Uterus (tissue), 4 donors: ENCODE measurements around the gene FAM3B. TPM values are rescaled to one million over a fixed set of nuclear protein-coding genes. Genes with fewer than 3 reads are reported as not detected.

Source experiments
- DNase-seq, 2 donors: peaks; one replicate each; pipeline ENCODE4 v3.0.0-alpha.2; 2019 to 2020
- H3K27ac ChIP-seq, 2 donors: fragments of 200-600 bp; sonication (generic); 1 replicate in 1 of 2; 2 replicates in 1 of 2; pipeline ENCODE4 v1.5.1; 2016 to 2018
- H3K27me3 ChIP-seq, 2 donors: fragments of 200-600 bp; sonication (generic); one replicate each; pipeline ENCODE4 v1.5.1; 2018 to 2019; ENCODE audit warnings: control low read depth in 1 of 2
- H3K36me3 ChIP-seq, 2 donors: fragments of 200-600 bp; sonication (generic); one replicate each; pipeline ENCODE4 v1.5.1; 2019; ENCODE audit warnings: control low read depth in 1 of 2
- H3K4me1 ChIP-seq, 2 donors: fragments of 200-600 bp; sonication (generic); one replicate each; pipeline ENCODE4 v1.5.1; 2018 to 2019; ENCODE audit warnings: control low read depth in 1 of 2
- H3K4me3 ChIP-seq, 2 donors: fragments of 200-600 bp; sonication (generic); 1 replicate in 1 of 2; 2 replicates in 1 of 2; pipeline ENCODE4 v1.5.1; 2018 to 2019; ENCODE audit warnings: mild to moderate bottlenecking in 1 of 2
- H3K9me3 ChIP-seq, 2 donors: fragments of 200-600 bp; sonication (generic); one replicate each; pipeline ENCODE4 v1.5.1; 2019; ENCODE audit warnings: control low read depth in 1 of 2
- CTCF ChIP-seq, 4 experiments: fragments of 200-600 bp in 2 of 4; fragments of 450-650 bp in 2 of 4; sonication (generic) in 2 of 4; IDR thresholded peaks; one replicate each; pipeline ENCODE4 v1.5.1; 2016 to 2019; ENCODE audit warnings: antibody characterized with exemption in 4 of 4, mild to moderate bottlenecking in 2 of 4, moderate library complexity in 1 of 4
- POLR2A ChIP-seq, 2 donors: fragments of 450-650 bp; IDR thresholded peaks; one replicate each; pipeline ENCODE4 v1.6.1; 2016; ENCODE audit warnings: antibody characterized with exemption in 2 of 2, mild to moderate bottlenecking in 1 of 2, moderate library complexity in 1 of 2
- intact Hi-C: fragments of 100-400 bp; cut with DNase I; formaldehyde crosslinking; loops from one replicate; pipeline ENCODE4 v1.15.1; 2023; ENCODE audit warnings: low total_unique reads
- total RNA-seq, 4 donors: library from RNA; depleted of rRNA in 3 of 4; stranded (reverse); fragments of >200 nt in 3 of 4; gene quantifications; one replicate each; pipeline versions ENCODE4 v1.1.0 to v1.2.4, GENCODE V29; 2014 to 2023
- donor health status: DM: yes; HTN: yes; CAD: no.

The FAM3B gene
- total RNA-seq, 4 donors from 2014 or later, result 5.1 TPM; not detected in 3

- Histone ChIP-seq H3K4me1 (no peaks in the 10 kb centered on the region), H3K36me3 (no peaks in the 10 kb centered on the region), H3K27me3 (no peaks in the 10 kb centered on the region), H3K27ac (no peak overlapping the region), H3K9me3 (no peaks in the 10 kb centered on the region), H3K4me3 (no peak overlapping the region)
- TF ChIP-seq POLR2A (IDR thresholded peaks at IDR 0.05), result no peak
- no peak for TF ChIP-seq CTCF (IDR thresholded peaks at IDR 0.05)
- intact Hi-C loops, result no loop called here
- no peak for DNase-seq
These were observed 6.1 kb downstream of the FAM3B start for GRCh38 chr21:41322496-41323382.

GRCh38 chr21:41325138-41325912 is 8.7 kb downstream of the FAM3B start:
- no peak for DNase-seq
- intact Hi-C loops, result no loop called here
- Histone ChIP-seq H3K4me3 (no peak overlapping the region), H3K9me3 (no peaks in the 10 kb centered on the region), H3K36me3 (no peaks in the 10 kb centered on the region), H3K4me1 (no peaks in the 10 kb centered on the region), H3K27me3 (no peaks in the 10 kb centered on the region), H3K27ac (no peak overlapping the region)
- TF ChIP-seq CTCF (IDR thresholded peaks at IDR 0.05), result no peak
- TF ChIP-seq POLR2A (IDR thresholded peaks at IDR 0.05), result no peak

- TF ChIP-seq CTCF (IDR thresholded peaks at IDR 0.05), result no peak
- TF ChIP-seq POLR2A (IDR thresholded peaks at IDR 0.05), result no peak
- Histone ChIP-seq H3K9me3 (no peaks in the 10 kb centered on the region), H3K4me3 (no peak overlapping the region), H3K27ac (no peak overlapping the region), H3K27me3 (no peaks in the 10 kb centered on the region), H3K36me3 (no peaks in the 10 kb centered on the region), H3K4me1 (no peaks in the 10 kb centered on the region)
- intact Hi-C loops, result no loop called here
- DNase-seq, result no peak
These were observed 9.9 kb downstream of the FAM3B start for GRCh38 chr21:41326414-41327080.

- Histone ChIP-seq H3K4me3 (no peak overlapping the region), H3K9me3 (no peaks in the 10 kb centered on the region), H3K36me3 (no peaks in the 10 kb centered on the region), H3K27ac (no peak overlapping the region), H3K27me3 (no peaks in the 10 kb centered on the region), H3K4me1 (no peaks in the 10 kb centered on the region)
- DNase-seq, result no peak
- TF ChIP-seq CTCF (IDR thresholded peaks at IDR 0.05), result no peak
- no peak for TF ChIP-seq POLR2A (IDR thresholded peaks at IDR 0.05)
- intact Hi-C loops, result no loop called here
These were observed 11.2 kb downstream of the FAM3B start for GRCh38 chr21:41327753-41328152.
